Measurements from ENCODE around the gene SIDT1.

Gene SIDT1

DNA sequence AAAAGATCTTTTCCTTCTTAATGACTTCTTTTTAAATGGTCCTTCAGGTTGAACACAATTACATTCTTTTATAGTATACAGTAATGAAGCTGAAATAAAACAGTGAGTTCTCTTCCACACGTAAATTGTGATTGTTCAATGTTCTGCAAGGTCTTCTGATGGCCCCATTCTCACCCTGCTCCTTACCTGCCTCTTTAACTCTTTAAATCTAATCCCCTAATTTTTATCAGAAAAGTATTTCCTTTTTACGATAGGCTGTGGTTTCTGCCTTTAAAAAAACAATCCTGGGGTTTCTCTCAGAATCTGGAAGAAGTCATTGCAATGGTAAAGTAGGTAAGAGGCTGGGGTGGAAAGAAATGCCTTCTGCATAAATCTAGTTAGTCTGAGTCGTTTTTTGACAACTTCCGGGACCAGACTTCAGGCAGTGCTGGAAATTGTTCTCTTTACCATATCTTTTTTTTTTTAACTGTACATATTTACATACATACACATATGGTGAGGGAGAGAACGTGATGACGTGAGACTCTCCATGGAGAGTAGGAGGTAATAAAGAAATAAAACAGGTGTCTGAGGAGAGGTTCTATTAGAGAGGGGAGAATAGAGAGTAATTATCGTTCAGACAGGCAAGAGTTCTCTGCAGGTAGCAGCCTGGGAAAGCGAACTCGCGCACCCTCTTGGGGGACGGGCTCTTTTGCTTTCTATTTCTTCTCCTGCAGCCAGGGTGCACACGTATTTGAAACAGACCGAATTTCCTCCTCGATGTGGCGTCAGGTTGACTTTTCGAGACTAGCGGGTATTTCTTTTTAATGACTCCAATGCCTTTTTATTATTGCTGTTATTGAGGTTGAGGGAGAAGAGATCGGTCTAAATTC lies at the start of gene SIDT1:
Gene SIDT1 (plus strand): TSS at position 730 of the 872 bp plus-strand sequence. CDS start 467 bp downstream, outside the sequence.
- DNase-seq: peak; percentile 5

DNA sequence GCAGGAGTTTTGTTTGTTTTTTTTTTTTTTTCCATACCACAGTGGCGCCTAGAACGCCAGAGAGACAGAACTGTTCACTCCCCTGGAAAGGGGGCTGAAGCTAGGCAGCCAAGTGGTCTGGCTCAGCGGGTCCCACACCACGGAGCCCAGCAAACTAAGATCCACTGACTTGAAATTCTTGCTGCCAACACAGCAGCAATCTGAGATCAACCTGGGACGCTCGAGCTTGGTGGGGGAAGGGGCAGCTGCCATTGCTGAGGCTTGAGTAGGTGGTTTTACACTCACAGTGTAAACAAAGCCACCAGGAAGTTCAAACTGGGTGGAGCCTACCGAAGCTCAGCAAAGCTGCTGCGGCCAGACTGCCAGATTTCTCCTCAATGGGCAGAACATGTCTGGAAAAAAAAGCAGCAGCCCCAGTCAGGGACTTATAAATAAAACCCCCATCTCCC lies 47.2 kb upstream of the SIDT1 start:
- DNase-seq: no peak

DNA sequence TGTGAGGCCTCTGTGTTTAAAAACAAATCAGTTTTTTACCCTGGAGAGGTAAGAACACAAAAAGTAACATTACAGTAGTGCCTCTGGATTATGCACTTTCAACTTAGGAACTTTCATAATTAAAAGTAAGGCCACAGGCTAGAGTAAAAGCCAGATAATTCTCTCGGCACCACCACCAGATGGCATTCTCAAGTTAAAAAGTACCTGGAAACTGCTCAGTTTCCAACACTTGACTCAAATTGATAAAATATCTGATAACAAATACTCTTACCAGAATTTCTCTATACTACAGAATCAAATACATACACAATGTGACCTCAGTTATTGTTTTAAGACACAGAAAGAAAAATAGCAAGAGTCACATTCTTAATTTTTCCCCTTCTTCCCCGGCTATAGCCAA lies 37.3 kb upstream of the SIDT1 start:
- DNase-seq: no peak

DNA sequence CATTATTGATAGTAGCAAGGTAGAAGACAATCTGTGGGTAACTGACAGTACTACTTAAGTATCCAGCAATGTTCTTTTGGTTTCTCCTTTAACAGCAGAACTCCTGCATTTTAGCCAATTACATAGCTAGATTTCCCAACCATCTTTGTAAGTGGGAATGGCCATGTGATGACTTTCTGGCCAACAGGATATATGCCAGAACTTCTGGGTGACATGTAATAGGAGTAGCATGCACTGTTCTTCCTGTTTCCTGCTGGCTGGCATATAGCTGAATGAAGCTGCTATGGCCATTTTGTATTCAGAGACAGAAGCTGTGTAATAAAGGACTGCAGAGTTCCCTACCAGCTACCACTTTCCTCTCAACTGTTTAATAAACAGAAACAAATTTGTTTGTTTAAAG lies 35.4 kb upstream of the SIDT1 start:
- DNase-seq: no peak

DNA sequence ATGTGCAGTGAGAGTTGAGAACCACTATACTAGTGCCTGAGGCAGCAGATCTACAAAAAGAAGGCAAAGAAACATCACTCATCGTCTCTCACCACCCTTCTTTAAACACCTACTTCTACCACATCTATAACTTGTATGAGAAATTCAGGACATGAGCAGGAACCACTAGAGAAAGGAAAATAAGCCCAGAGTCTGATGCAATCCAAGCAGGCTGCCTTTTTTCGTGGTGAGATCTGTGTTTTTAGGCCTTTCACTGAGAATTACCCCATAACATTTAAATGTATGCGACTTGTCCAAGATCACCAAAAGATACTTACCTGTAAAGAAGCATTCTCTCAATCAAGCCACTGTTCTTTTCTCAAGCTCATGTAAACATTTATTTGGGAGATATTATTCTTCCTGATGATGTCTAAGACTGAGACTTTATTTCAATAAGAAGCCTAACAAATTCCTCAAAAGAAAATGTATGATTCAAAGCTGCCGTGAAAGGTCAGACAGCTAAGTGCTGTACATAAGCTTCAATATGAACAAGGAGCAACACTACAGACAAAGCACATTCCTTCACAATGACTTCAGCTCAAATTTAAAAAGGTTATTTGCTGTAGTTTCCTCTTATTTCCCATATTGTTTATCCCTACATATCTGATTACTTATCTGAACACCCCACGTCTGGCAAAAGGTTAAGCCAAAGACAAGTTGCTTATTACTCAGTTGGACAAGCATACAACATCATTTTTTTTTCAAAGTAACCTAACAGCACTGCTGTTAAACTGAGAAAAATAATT lies 33.9 kb upstream of the SIDT1 start:
- no peak for DNase-seq

DNA sequence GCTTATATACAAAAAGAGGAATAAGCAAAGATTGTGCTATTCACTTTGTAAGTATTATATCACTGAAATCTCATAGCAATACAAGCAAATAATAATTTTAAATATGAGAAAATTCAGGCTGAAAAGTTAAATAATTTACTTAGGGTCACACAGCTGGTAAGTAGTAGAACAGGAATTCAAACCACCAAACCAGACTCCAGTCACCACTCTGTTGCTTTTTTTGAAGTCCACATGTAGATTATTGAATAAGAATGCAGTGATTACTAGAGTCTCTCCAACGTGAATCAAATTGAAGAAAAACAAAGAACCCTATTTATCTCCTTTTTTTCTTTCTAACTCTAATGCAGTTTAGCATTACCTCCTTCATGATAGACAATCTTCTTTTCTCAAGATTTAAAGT lies 33.3 kb upstream of the SIDT1 start:
- no peak for DNase-seq

DNA sequence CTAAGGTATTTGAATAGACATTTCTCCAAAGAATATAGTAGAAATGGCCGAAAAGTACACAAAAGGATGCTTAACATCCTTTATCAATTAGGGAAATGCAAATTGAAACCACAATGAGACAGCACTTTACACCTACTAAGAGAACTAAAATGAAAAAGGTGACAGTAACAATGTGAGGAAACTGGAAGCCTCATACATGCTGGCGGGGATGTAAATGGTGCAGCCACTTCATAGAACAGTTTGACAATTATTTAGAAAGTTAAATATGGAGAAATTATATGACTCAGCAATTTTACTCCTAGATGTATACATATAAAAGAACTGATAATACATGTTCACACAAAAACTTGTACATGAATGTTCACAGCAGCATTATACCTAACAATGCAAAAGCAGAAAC lies 30.8 kb upstream of the SIDT1 start:
- no peak for DNase-seq

DNA sequence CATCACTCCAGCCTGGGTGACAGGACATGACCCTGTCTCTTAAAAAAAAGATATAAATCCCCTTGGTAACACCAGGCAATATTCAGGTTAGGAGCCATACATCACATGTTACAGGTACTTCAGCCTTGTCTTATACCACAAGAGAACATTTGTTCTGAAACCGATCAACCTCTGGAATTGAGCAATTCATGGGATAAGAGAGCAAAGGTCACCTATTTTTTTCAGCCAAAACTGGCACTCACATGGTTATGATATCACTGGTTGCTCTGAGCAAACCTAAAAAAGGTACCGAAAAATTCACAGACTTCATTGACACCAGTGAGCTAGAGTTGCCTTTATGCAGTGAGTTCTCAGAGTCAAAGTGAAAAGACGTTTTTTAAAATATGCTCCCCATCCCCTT lies 26.5 kb upstream of the SIDT1 start:
- no peak for DNase-seq

DNA sequence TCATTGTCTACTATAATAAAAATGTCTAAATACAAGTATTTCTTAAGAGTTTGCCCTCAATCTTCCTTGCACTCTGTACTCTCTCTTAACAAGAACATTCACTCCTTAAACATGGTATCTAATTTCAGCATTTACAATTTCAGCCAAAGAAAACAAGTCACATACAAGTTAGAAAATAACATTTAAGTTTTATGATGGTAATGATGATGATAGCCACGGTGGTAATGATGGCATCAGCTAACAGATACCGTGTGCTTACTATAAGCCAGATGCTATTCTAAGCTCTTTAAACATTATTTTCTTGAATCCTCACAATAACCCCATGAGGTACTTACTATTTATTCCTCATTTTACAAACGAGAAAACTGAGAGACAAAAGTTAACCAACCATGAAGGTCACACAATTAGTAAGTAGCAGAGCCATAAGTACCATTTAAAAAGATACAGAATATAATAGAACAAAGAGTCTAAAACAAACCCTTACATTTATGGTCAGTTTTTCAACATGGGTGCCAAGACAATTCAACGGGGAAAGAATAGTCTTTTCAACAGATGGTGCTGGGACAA lies 24.8 kb upstream of the SIDT1 start:
- peak; percentile 2 for DNase-seq

DNA sequence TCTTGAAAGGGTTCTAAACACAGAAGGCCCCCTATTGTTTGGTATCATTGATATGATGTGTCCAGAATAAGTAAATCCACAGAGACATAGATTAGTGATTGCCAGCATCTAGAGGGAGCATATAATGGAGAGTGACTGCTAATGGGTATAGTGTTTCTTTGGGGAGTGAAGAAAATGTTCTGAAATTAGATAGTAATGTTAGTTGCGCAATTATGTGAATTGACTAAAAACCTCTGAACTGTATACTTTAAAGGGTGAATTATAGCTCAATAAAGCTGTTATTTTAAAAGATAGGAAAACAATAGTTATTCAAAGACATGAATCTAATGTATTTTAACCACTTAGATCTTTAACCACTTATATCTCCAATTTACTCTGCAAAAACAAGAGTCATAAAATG lies 23.4 kb upstream of the SIDT1 start:
- DNase-seq: no peak

DNA sequence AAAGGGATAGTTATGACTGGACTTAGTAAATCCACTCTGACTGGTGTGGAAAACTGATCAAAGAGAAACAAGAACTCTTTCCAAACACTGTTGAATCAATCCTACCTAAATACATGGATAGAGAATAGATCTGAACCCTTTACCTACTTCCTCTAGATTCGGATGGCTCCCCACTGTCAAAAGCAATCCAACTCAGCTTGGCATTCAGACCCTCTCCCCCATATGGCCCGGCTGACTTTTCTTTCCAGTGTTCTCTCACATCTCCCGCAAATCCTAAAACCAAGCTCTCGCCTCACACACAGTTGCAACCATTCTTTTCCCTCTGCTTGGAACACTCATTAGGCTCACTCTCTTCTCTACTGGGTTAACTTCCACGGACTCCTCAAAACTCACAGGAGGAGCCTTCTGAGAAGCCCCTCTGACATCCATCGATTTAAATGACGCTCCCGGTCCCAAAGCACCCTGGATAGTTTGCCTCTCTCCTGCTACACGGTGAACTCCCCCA lies 18.0 kb upstream of the SIDT1 start:
- DNase-seq: no peak

DNA sequence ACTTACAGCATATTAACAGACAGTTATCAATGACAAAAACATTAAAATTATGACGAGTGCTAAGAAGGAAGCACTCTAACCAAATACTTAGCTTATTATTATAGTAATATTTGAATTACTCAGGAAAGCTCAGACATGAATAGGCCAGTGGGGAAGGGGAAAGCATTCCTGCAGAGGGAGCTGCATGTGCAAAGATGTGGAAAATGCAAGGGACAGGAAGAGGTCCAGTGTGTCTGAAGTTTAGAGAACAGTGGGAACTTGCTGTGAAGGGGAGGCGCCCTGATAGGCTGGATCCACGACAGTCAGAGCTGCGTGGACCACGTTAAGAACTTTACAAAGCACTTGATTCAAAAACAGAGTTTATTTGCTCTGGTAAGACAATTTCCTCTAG lies 16.2 kb upstream of the SIDT1 start:
- DNase-seq: no peak

DNA sequence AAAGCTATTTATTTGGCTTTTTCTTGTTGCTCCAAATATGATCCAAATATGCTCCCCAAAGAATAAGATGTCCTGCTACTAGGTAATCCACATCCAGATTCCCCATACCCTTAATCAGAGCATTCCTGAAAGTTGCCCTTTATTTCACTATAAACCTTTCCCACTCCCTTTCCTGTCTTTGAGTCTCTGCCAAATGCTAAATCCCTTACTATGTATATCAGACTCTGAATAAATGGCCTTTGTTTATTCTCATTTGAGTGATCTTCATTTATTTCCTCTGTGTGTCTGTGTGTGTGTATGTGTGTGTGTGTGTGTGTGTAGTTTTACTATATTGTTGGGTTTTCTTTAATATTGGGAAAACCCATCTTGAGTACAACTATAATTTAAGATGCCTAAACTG lies 10.4 kb upstream of the SIDT1 start:
- no peak for DNase-seq

DNA sequence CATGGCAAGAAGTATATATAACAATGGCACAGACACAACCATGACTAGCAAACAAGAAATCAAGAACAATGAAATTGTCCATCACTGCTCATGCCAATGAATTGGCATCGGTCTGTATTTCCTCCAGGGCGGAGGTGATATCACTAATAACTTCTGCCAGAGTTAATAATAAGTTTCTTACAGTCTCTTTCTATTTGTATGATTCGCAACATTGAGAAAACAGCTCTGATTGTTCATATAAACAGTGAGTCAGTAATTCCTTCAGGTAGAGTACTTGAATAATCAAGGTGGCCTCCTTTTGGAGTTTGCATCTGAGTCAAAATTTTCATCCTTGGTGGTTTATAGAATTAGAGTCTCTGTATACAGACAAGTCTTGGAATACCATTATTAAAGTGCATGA lies 9.1 kb upstream of the SIDT1 start:
- no peak for DNase-seq

DNA sequence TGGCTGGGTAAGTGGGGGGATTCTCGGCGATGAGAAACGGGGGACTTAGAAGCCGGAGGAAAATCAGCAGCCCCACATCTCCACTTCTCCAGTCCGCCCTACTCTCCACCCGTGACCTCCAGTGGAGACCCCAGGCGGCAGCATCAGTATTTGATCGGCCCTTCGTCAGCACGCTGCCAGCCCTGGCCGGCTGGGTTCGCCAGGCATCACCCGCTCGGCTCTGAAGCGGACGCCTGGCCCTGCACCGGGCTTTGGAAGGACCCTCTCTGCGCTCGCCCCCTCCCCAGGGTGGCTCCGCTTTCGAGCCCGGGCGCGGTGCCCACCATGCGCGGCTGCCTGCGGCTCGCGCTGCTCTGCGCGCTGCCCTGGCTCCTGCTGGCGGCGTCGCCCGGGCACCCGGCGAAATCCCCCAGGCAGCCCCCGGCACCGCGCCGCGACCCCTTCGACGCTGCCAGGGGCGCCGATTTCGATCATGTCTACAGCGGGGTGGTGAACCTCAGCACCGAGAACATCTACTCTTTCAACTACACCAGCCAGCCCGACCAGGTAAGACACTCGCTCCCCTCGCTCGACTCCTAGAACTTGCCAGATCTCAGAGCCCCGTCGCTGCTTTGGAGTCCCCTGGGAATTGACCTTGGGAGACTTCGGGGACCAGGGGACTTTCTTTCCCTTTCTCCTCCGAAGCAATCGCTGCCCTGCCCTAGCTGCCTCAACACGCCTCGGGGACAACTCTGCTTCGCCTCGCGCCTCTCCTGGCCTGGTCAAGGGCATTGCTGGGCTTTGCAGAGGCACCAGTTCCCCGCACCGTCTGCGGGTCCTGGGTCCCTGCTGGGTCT lies 561 bp downstream of the SIDT1 start:
- DNase-seq: no peak

DNA sequence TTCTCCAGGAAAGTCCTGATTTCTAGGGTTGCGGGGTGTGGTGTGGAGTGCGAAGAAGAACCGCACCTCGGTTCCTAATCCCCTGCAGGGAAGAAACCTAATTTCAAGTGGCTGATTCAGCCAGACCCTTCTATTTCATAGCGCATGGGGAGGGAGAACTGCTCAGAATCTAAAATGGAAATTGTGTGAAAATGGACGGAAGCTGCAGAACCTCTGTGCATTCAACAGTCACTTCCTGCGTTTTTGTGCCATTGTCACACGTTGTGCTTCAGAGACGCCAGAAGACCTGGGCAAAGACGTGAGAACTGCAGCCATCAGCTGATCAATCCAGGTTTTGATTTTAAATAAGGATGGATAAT lies 1.2 kb downstream of the SIDT1 start:
- DNase-seq: no peak

DNA sequence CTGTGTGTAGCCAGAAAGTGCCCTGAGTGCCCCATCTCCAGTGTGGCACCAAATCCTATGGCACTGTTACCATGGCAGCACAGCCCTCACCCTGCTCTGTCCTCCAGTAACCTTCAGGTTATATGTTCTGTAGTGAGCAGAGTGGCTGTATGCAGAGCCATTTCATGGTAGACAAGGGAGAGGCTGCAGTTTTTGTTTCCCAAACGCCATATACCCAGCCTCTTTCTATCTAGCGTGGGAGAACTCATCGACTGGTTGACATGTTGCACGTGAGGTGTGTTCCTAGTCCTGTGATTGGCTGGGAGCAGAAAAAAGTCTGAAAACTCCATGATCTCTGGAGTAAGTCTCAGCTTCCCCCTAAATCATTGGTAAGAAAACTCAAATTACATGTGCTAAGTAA lies 2.0 kb downstream of the SIDT1 start:
- DNase-seq: no peak

DNA sequence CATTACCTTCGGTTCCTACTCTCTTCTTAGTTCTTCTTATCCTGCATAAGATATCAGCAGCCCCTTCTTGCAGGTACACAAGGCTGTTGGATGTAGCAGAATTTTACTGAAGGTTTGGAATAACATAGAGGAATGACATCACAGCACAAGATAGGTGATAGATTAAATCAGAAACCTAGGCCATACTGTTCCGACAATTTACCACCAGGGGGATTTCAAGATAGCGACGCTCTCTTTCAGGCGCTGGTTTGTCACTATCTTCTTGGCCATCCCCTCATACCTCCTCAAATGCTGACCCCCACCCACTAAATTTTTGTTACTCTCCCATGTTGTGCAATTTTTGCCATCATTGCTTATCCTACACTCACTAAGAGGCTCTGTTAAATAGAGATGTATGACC lies 3.5 kb downstream of the SIDT1 start:
- DNase-seq: no peak

DNA sequence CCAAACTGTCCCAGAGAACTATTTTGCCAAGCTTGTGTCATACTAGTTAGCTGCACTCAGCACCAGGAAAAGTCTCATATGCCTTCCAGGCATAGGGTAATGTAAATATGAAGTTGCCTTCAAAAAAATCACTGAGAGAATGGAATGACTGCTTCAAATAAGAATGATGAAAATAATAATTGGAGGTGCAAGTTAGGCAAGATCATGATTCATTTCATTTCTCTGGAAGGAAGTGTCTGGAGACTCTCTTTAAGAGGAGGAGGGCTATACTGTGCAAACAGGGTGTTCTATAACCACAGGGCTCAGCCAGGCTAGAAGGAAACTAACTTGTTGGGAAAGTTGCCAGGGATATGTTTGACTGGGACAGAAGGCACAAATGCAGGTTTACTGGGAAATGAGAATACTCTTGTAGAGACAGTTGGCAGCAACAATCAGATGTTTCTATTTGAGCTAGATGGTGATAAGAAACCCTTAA lies 4.3 kb downstream of the SIDT1 start:
- DNase-seq: no peak

DNA sequence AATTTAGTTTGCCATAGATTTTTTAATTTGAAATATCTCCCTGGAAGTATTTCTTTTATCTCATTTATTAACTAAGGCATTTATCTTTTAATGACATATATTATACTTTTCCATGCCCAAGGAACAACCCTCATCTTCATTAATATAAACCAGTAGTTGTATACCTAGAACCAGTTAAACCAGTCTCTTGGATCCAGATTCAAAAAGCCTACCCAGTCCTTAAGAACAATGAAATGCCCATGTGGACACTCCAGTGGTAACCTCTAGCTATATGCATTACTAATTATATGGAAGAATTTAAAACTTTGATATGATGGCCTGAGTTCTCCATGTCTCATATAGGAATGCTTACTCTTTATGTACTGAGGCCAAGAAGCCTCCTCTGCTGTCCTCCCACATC lies 4.8 kb downstream of the SIDT1 start:
- DNase-seq: no peak

DNA sequence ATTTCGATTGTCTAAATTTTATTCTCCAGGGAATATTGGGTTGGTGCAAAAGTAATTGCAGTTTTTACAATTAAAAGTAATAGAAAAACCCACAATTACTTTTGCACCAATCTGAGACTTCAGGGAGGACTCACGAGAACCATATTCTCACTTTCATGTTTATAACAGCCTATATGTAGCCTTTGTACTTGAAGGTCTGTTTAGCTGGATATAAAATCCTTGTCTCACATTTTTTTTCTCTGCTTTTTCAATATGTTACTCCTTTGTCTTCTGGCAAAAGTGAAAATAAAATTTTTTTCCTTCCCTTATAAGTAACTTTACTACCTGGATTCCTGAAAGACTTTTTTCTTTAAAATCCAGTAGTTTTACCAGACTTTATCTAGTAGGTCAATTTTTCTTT lies 9.2 kb downstream of the SIDT1 start:
- no peak for DNase-seq

DNA sequence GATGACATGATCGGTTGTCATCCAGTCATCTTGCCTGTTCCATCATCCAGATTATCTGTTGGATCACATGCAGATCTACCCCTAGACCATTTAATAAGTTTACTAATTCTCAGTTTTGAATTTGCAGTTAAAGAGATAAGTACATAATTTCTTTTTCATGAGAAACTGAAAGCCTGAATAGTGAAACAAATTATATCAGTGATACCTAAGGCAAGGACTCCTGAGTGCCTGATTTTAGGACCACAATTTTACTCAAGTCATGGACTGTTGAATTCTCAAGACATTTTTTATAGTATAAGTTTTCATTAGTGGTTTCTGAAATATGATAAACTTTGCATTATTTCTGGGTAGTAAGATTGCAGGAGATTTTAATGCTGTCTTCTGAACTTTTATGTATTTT lies 13.2 kb downstream of the SIDT1 start:
- no peak for DNase-seq

DNA sequence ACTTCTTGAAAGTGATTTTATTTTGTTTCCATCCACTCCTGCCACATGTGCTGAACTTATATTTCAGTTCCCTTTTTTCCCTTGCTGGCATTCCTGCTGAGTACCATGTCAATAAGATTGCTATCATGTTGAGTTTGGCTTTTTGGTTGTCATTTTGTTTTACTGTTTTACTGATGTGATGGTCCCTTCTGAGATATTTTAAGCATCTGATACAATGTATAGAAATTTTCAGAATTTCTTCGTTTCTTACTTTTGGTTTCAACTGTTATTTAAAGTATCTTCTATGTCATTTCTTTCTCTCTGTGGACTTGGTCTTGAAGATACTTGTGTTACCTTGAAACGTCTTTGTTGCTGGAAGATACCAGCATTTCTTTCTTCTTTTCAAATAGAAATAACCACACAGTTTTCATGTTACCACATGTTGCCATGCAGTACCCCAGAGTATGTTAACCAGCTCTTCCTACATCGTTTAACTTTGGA lies 14.1 kb downstream of the SIDT1 start:
- no peak for DNase-seq
